Hypothalamus (tissue), 51 donors: ENCODE measurements around the gene GRID1.
A peak's percentile ranks its signal among the peaks of the same experiment; 100 is the strongest.

Source experiments
- DNase-seq, 51 donors: peaks; one replicate each; lab custom pipeline; 2025; lab: John Stamatoyannopoulos, UW

The GRID1 gene

DNA sequence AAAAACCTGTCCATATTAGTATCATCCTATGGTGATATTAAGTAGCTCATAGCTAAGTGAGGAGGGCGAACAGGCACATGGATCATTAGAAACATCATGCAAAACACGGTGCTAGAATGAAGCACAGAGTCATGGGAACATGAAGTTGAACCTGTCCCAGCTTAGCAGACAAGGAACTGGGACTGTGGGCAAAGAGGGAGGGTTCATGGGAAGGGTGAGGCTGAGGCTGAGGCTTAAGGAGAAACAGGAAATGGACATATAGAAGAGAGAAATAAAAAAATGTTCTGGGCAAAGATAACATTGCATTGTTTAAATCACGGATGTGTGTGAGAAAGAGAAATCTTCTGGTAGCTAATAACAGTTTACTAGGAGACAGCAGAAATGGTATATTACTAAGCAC lies 708.1 kb downstream of the GRID1 start:
- no peak for DNase-seq

DNA sequence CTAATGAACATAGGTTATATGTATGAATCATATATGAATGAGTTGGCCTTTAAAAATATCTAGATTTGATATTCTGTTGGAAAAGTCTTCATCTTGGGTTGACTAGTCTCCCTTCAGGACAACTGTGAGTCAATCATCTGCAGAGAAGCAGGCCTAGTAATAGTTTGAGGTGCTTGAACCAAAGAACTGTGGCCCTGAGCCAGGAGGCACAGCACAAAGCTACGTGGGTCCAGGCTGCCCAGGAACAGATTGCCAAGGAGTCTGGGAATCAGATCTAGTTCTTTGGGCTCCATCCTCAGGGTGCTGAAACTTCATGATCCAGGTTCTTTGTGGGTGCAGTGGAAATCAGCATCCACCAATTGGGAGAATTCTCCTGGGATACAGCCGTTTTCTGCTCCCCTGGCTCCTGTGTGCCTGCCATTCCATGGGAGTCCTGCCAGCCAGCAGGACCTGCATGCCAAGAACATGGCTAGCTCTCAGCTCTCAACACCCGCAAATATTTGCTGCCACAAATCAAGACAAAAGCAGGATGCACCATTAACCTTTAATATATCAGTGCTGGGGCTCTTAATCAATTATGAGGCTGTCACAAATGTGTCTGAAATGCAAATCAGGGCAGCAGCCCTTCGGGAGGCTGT lies 709.0 kb downstream of the GRID1 start:
- no peak for DNase-seq

DNA sequence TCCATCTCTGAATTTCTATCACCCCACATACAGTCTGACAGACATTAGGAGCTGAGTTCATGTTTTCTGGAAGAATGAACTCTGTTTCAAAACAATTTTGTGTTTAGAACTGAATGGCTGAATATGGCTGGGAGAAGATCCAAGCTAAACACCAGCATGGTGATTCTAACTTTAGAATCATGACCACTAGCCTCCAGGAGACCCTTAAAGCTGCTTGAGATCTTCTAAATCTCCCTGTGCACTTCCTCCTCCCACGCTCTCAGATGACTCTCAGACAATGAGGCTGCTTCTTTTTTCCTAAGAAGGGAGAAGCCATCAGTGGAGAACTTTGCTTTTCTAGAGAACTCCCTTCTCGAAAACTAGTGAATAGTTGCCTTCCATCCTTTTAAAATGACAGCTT lies 711.2 kb downstream of the GRID1 start:
- no peak for DNase-seq

DNA sequence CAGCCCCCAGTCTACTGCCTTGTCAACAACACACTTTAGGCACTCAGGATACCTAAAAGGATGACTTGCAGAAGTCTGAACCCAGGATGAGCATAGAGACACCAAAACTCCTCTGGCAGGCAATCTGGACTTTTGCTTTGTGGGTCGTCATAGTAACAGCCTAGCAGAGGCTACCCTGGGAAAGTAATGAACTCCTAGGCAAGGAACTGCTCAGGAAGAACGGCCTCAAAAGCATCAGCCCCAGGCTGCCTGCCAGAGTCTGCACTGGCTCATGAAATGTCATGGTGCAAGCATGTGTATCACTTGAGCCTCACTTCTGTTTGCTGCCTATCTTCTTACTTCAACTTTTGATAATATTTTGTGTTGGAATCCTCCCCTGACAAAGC lies 715.1 kb downstream of the GRID1 start:
- DNase-seq: peak in 1 of 51 donors; percentile 8

DNA sequence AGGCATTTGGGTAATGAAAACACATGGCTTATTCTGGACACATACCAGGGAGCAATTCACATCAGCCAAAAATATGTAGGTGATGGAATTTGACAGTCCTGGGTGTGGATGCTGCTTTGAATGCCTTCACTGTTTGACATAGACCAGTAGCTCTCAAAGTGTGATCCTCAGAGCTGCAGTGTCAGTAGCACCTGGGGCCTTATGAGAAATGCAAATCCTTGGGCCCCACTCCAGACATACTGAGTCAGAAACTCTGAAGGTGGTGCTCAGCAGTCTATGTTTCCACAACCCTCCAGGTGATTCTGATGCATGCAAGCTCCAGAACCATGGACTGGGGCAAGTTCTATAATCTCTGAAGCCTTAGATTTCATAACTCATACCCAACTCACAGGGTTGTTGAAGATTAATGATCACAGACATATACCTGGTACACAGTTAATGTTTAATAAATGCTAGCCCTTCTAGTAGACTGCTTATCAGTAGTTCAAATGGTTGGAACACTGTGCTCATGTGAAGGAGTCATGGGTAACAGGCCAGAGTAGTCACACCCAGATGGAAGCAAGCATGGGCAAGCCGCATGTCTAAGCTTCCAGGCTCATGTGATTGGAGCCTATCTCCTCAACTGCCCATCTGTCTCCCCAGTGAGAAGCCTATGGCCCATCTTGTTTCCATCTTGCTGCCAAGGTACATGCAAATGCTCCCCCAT lies 715.7 kb downstream of the GRID1 start:
- DNase-seq: no peak

DNA sequence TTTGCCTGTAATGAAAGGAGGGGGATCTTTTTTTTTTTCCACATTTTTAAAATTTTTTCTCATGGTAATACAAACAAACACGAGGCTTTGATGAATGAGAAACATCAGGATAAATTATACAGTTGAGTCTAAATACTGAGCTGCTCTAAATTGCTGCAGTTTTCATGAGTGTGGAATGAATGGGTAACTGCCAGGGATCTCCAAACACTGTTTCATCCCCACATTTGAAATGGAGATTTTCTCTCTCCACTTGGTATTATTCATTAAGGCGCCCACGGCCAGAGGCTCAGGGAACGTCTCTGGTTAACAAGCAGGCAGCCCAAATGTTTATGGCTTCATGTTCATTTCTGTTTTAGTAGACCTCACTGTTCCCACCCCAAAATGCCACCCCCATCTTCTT lies 717.1 kb downstream of the GRID1 start:
- DNase-seq: no peak

DNA sequence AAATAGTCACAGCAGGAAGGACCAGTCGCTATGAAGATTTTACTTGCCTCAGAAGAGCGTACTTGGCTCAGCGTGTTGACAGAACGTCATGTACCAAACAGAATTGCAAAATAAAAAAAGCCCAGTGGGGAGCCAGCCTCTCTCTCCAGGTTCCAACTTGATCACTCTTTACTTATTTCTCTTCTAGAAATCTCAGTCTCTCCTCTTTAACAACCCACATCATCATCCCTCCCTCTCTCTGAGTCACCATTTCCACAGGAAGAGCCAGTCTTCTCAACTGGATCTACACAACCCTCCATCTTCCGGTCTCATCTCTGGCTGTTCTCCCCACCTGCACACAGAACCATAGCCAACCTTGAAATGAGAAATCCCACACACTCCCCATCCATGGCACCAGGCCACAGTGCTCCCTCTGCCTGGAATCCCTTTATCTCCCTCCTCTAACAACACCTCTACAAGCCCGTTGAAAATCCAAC lies 718.3 kb downstream of the GRID1 start:
- no peak for DNase-seq

DNA sequence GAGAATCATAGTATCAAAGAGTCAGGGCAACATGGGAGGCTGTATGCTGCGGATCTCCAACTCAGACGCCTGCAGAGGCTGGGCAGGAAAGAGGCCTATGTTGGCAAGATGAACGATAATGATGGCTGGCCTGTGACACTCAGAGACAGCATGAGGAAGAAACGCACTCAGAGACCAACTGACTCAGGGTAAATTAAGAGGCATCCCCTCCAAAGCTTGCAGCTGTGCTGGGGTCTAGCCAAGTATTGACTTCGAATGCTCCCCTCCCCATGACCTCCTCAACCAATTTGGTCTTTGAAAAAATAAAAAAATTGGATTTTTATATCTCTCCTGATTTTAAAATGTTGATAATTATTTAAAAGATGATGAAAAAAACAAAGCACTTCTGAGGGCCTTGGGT lies 718.9 kb downstream of the GRID1 start:
- no peak for DNase-seq

DNA sequence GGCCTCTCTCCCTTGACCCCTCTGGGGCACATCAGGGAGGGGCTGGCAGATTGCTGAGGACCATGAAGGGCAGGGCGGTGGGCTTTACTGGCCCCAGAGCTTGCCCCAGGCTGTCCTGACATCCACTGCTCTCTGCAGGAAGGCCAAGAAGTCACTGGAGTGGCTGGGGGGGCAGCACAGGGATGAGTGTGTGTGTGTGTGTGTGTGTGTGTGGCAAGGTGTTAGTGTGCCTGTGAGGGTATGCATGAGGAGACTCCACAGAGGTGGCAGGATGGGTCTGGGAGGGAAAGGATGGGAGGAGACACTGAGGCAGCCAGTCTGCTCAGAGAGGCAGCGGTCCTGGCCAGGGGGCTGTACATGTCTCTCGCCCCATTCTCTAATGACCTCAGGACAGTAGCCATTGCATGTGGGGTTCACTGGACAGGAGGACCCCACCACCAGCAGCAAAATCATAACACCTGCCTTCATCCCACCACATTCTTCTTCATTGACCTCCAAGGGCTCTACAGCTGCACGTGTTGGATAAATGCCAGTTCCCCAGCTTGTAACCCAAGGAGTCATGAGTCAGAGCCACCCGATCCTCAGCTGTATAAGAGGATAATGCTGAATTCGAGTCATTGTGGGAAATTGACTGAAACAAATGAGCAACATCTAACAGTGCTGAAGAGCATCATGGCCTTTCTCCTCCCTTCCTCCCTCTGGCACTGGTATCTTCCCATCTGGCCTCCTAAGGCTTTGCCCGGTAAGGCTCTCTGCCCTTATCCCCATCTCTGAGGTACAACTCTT lies 720.5 kb downstream of the GRID1 start:
- peak in 10 of 51 donors; percentile 6 to 45 (median 24) for DNase-seq

DNA sequence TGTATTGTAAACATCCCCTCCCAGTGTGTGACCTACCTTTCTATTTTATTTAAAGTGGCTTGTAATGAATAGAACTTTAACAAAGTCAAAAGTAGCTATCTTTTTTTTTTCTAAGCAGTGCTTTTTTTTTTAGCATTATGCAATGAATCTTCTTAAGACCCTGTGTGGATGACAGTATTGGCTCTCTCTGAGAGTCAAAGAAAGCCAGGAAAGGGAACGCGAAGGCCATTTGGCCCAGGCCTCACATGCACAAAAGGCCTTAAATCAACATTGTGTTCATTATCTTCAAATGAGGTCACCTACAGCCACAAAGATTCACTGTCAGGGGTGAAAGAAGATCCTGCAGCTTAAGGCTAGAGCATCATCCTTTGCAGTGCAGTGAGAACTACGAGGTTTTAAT lies 721.5 kb downstream of the GRID1 start:
- no peak for DNase-seq

DNA sequence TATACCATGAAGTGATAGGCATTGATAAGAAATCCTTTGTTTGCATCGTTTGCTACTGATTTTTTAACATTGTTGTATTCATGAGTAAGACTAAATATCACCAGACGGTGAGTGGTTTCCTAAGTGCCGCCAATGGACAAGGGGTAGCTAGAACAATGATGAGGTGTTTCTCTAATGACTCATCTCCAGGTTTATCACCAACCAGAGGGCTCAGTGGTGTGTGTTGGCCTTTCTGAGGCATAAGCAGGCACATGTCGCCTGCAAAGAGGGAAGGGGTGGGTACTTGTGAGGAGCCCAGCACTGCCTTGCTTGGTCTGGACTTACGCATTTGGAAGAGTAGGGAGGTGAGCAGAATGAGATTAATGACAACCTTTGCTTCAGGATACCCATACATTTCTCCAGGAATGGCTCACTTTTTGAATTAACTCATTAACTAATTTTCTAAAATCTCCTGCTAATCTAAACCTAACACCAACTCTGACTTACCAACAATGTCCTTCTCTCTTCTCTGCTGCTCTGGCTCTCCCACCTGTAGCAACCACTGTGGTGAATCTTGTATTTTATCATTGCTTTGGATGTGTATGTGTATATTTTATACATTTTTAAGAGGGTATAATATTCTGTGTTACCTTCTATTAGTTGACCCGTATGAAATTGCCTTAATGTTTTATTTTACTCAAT lies 722.6 kb downstream of the GRID1 start:
- DNase-seq: no peak

DNA sequence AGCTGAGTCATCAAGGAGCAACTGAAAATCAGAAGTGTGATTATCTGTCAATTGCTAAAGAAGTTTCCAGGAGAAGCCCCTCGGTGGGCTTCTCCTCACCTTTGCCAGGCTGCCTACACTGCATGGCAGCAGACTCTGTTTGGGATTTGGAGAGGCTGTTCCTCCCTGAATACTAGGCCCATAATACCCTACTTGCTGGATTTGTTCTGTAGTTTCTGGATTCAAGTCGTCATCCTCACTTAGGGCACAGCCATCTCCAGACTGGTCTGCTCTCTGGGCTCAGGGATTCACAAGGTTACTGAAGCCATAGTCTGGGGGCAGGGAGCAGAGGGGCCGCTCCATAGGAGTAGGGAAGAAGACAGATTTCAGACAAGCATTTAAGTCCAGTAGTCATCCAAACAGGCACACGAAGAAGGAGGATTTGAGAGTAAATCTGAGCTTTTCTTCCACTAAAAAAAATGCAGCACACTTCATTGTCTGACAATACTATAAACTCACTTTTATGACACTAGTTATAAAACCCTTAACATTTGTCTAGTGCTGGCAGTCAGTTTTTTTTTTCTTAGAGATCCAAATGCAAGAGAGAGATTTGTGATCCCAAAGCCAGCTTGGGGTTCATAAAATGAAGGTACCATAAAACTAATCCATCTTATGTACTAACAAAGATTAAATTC lies 723.3 kb downstream of the GRID1 start:
- DNase-seq: no peak

DNA sequence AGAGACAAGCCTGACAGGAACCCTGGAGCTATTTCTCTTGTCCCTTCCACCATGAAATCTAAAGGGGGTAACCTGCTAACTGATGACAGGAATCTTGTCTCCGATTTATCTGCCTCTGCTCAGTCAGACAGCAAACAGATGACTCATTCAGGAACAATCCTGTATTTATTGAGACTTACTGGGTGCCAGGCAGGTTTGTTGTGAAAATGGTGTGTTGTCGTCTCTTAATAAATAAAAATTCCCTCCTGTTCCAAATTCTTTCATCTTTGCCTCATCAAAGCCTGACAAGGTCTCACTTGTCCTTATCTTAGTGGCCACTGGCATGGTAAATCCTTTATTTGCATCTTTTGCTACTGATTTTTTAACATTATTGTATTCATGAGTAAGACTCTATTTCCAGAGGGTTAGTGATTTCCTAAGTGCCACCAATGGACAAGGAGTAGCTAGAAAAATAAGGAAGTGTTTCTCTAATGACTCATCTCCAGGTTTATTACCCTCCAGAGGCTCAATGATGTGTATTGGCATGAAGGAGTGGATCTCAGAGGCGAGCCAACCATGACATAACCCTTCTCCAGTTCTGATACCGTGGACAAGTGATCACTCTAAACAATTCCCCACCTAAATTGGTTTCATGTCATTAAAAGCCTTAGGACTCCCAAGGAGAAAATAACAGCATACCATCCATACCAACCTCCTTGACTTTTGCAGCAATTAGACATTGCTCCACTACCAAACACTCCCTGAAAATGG lies 724.0 kb downstream of the GRID1 start:
- no peak for DNase-seq

DNA sequence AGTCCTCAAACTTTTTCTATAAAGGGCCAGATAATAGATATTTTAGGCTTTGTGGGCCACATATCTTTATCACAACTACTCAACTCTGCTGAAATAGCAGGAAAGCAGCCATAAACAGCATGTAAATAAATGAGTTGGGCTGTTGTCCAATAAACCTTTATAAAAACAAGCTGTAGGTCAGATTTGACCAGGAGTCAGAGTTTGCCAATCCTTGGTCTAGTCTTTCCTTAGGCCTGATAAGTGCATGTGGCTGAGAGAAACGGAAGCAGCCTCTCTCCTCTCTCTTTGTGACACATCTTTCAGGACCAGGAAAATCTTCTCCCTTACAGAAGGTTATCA lies 724.5 kb downstream of the GRID1 start:
- no peak for DNase-seq

DNA sequence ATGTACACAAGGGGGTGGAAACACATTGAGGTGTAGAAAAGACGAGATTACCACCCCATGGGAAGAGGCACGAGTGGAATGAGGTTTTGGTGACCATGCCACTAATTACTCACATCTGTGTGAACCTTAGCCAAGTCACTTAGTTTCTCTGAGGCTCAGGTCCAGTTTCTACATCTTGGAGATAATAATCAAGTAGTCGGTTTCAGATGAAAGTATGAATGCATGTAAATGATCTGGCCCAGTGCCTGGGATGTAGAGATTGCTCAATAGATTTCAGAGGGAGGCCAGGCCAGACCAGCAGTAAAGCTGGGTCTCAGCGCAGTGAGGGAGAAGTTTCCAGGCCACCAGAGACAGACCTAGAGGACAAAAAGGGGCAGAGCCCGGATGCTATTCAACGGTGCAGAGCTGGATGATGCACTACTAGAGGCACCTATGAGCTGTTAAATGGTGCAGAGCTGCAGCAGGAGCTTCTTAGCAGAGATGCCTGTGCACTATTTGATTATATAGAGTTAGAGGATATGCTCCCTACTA lies 725.1 kb downstream of the GRID1 start:
- no peak for DNase-seq

DNA sequence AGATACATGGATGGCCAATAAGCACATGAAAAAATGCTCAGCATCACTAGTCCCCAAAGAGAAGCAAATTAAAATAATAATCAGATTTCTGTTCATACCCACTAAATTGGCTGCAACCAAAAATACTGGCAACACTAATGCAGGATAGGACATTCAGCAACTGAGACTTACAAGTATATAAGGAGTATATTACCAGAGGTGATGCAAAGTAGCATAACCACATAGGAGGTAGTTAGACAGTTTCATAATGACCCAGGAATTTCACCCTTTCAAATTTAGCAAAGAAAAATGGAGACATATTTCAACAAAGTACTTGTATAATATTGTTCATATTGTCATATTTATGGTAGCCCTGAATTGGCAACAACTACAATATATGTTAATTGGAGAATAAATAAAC lies 727.8 kb downstream of the GRID1 start:
- DNase-seq: no peak

DNA sequence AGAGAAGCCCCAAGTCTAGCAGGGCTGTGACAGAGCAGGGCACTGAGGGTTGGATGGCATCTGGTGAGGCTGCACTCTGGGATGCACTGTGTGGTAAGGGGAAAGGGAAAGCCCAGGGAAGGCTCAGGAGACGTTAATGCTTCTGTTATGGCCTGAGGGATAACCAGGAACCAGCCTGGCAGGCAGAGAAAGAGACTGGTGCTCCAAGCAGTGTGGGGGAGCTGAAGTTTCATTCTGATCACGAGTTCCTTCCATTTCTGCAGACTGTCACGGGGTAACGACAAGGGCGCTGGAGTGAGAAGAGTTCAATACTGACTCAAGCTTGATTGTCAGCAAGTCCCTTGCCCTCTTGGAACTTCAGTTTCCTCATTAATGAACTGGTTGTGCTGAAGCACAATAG lies 730.9 kb downstream of the GRID1 start:
- DNase-seq: no peak

DNA sequence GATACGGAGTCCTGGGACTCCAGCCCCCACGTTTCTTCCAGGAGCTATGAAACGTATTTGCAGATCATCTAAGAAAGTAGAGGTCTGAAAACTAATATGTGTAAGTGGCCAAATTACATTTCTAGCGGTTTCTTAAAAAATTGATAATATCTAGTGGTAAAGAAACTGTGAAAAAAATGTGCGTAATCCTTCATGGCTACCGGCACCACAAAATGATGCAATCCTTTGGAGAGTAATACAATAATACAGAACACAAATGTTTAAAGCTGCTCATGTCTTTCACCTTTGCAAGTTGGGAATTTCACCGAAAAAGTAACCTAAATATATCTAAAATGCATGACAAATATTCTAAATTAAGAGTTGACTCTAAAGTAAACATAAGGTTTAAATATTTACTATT lies 742.1 kb downstream of the GRID1 start:
- DNase-seq: no peak

DNA sequence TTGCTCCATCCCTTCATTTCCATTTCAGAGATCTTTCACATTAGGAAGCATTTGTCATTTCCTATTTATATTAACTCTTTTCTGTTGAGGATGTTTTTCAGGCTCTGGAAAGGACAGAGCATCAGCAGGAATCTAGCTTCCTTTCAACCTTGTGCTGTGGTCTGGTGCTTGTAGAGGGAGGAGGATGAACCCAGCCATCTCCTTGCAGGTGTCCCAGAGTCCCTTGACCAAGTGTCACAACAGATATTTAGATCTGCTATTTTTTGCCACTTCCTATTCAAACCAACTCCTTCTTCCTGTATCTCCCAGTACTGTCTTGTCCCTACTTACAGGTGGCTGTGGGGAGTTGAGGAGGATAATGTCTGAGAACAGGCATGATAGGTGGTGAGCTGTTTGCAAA lies 742.8 kb downstream of the GRID1 start:
- DNase-seq: no peak

DNA sequence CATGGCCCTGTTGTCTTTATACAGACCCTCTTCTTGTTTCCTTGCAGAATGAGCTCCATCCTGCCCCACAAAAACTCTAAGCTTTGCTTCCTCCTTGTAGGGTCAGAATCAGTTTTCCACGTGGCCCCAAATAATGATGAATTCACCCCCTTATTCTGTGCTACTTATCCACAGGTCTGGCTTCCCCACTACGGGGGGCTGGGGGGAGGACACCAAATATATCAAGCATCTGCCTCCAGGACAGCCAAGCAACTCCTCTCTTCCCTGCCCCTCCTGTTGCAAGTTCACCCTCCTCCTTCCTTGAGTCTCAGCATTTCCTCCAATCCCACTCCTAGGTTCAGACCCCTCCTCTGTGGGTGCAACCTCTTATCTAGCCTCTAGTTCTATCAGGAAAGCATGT lies 743.3 kb downstream of the GRID1 start:
- no peak for DNase-seq
